ENCODE results near the gene ACTR10. TPM values are rescaled to one million over a fixed set of nuclear protein-coding genes. Genes with fewer than 3 reads are reported as not detected.

ACTR10 gene
- total and polyA plus RNA-seq, 10 donors = 42.0 to 74.5 (median 55.8) TPM

DNA sequence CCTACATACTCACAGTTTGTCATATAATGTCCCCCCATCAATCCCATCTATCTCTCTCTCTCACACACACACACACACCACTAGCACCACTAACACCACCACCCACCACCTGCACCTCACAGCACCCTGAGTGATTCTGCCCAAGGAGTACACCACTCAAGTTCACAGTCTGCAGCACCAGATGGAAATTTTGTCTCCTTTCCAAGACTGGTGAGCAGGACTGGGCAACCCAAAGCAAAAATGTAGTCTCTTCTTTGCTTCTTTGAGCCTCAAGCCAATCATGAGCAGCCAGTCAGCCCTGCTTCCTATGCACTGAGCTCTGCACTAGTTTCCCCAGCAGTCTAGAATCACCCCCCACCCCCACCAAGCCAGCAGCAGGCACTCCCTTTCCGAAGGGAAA, 32.9 kb upstream of the ACTR10 start:
- H3K9me3 ChIP-seq = no peaks in the 10 kb centered on the region
- no peak overlapping the region for H3K4me3 ChIP-seq
- no peak overlapping the region for H3K27ac ChIP-seq
- H3K4me1 ChIP-seq = peaks cover 0 to 6% (median 2%) of the 10 kb centered on the region in 6 donors
- WGBS, 5 donors = 28 to 53% (median 35%) methylated on average over 1 of the region's 1 CpG
- no peaks in the 10 kb centered on the region for H3K27me3 ChIP-seq (replicated peaks in 1 of 7)
- TF ChIP-seq POLR2A (IDR thresholded peaks at IDR 0.05) (no peak), POLR2AphosphoS5 (IDR thresholded peaks at IDR 0.05) (no peak)
- TF ChIP-seq, protein P1, sequence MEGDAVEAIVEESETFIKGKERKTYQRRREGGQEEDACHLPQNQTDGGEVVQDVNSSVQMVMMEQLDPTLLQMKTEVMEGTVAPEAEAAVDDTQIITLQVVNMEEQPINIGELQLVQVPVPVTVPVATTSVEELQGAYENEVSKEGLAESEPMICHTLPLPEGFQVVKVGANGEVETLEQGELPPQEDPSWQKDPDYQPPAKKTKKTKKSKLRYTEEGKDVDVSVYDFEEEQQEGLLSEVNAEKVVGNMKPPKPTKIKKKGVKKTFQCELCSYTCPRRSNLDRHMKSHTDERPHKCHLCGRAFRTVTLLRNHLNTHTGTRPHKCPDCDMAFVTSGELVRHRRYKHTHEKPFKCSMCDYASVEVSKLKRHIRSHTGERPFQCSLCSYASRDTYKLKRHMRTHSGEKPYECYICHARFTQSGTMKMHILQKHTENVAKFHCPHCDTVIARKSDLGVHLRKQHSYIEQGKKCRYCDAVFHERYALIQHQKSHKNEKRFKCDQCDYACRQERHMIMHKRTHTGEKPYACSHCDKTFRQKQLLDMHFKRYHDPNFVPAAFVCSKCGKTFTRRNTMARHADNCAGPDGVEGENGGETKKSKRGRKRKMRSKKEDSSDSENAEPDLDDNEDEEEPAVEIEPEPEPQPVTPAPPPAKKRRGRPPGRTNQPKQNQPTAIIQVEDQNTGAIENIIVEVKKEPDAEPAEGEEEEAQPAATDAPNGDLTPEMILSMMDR (IDR thresholded peaks at IDR 0.05 in 8 of 11, conservative IDR thresholded peaks at IDR 0.05 in 3 of 11) = no peak
- DNase-seq = no peak
- H3K36me3 ChIP-seq = no peaks in the 10 kb centered on the region
- intact Hi-C loops (cut with DNase I; ENCODE audit: low total_unique reads) = no loop called here

DNA sequence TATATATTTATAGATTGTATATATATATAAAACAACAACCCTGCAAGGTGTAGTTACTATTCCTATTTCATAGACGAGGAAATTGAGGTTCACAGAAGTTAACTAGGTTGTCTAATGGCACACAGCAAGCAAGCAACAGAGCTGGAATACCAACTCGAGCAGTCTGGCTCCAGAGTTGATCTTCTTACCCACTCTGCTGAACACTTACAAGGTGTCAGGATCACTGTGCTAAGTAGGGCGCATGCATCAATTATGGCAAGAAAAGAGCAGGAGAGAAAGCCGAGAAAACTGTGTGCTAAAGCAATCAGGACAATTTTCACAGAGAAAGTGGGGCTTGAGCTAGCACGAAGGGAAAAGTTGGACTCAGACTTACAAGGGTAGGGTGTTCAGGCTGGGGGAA, 32.1 kb upstream of the ACTR10 start:
- no peak overlapping the region for H3K27ac ChIP-seq
- intact Hi-C loops (cut with DNase I; ENCODE audit: low total_unique reads) = no loop called here
- DNase-seq = no peak
- H3K36me3 ChIP-seq = no peaks in the 10 kb centered on the region
- TF ChIP-seq, protein P1 (IDR thresholded peaks at IDR 0.05 in 8 of 11, conservative IDR thresholded peaks at IDR 0.05 in 3 of 11) = no peak
- TF ChIP-seq POLR2A (IDR thresholded peaks at IDR 0.05) = no peak
- TF ChIP-seq POLR2AphosphoS5 (IDR thresholded peaks at IDR 0.05) = no peak
- H3K4me3 ChIP-seq = no peak overlapping the region
- 75 to 86% (median 80%) methylated on average over 5 of the region's 5 CpGs for WGBS, 5 donors
- H3K9me3 ChIP-seq = no peaks in the 10 kb centered on the region
- H3K27me3 ChIP-seq (replicated peaks in 1 of 7) = no peaks in the 10 kb centered on the region
- H3K4me1 ChIP-seq = peaks cover 0 to 6% (median 2%) of the 10 kb centered on the region in 6 donors

DNA sequence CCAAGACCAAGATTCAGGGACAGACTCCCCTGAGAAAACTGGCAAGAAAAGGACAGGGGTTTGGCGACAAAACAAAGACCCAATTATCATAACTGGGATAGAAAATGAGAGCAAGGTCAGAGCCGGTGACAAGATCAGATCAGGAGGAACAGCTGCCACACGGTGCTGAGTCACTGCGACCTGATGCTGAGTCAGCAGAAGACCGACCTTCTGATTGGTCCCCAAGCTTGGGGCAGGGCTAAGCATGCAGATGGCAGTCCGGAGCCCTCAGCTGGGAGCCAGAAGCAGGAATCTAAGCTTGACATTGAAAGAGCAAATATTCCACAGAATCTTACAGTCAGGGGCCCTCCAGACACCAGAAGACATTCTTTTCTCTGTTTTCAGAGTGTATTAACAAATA, 28.9 kb upstream of the ACTR10 start:
- H3K9me3 ChIP-seq = no peaks in the 10 kb centered on the region
- intact Hi-C loops (cut with DNase I; ENCODE audit: low total_unique reads) = no loop called here
- no peak for DNase-seq
- TF ChIP-seq POLR2AphosphoS5 (IDR thresholded peaks at IDR 0.05) = peak in 2 of 3 donors; percentile 52 to 62
- no peak for TF ChIP-seq POLR2A (IDR thresholded peaks at IDR 0.05)
- H3K27me3 ChIP-seq (replicated peaks in 1 of 7) = peaks cover 0 to 9% (median 0%) of the 10 kb centered on the region in 7 donors
- H3K4me3 ChIP-seq = no peak overlapping the region
- WGBS, 5 donors = 17 to 34% (median 21%) methylated on average over 6 of the region's 6 CpGs
- peaks cover 0 to 6% (median 2%) of the 10 kb centered on the region in 6 donors for H3K4me1 ChIP-seq
- H3K27ac ChIP-seq = no peak overlapping the region
- no peaks in the 10 kb centered on the region for H3K36me3 ChIP-seq

DNA sequence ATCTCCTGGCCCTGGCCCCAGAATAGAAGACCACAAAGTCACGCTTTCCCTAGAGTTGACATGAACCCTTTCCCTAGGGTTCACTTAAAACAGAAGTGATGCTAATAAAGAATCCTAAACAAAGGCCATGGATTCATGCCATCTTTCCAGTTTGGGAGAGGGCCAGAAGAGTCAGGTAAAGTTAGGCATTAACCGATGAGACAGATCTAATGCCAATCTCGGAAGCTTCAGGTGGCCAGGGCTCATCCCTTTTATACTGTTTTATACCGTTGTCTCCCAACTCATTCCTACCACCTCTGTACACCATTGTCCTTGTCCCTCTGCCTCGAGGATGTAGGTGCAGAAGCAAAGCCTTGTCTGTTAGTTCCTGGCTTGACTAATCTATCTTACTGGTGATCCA, 22.8 kb upstream of the ACTR10 start:
- H3K27ac ChIP-seq = no peak overlapping the region
- DNase-seq = no peak
- H3K4me3 ChIP-seq = no peak overlapping the region
- WGBS, 5 donors = 79 to 92% (median 90%) methylated on average over 5 of the region's 5 CpGs
- no peaks in the 10 kb centered on the region for H3K4me1 ChIP-seq
- H3K9me3 ChIP-seq = no peaks in the 10 kb centered on the region
- TF ChIP-seq, protein P1 (IDR thresholded peaks at IDR 0.05 in 8 of 11, conservative IDR thresholded peaks at IDR 0.05 in 3 of 11) = no peak
- TF ChIP-seq POLR2AphosphoS5 (IDR thresholded peaks at IDR 0.05) = no peak
- TF ChIP-seq POLR2A (IDR thresholded peaks at IDR 0.05) = no peak
- intact Hi-C loops (cut with DNase I; ENCODE audit: low total_unique reads) = no loop called here
- H3K27me3 ChIP-seq (replicated peaks in 1 of 7) = peaks cover 0 to 9% (median 0%) of the 10 kb centered on the region in 7 donors
- no peaks in the 10 kb centered on the region for H3K36me3 ChIP-seq

DNA sequence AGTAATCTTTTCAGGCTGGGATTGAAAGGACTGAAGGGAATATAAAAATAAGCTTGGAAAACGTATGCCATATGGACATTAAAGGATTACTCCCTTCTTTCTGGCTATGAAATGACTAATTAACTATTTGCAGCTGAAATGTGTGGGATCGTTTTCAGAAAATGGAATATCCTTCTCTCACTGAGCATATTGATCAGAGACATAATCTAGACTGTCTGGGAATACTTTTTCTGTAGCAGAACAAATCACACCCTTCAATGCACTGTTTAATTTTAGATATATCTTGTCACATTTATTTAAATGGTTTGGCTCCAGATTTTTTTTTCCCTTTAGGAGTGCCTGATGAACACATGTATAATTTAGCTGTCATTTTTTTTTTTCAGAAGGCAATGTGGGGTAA, 10.8 kb upstream of the ACTR10 start:
- intact Hi-C loops (cut with DNase I; ENCODE audit: low total_unique reads) = no loop called here
- no peak for DNase-seq
- TF ChIP-seq POLR2AphosphoS5 (IDR thresholded peaks at IDR 0.05) (no peak), POLR2A (IDR thresholded peaks at IDR 0.05) (no peak)
- TF ChIP-seq, protein P1 (IDR thresholded peaks at IDR 0.05 in 8 of 11, conservative IDR thresholded peaks at IDR 0.05 in 3 of 11) = no peak
- Histone ChIP-seq H3K27me3 (replicated peaks in 1 of 7) (peaks cover 0 to 4% (median 0%) of the 10 kb centered on the region in 7 donors), H3K9me3 (no peaks in the 10 kb centered on the region), H3K27ac (no peak overlapping the region), H3K36me3 (no peaks in the 10 kb centered on the region), H3K4me1 (no peaks in the 10 kb centered on the region), H3K4me3 (no peak overlapping the region)
- WGBS, 5 donors = 65 to 86% (median 74%) methylated on average over 2 of the region's 2 CpGs

All from spleen (tissue), 11 donors.